Vagina (tissue), 2 donors: ENCODE data around the gene CCDC9B. TPM values are rescaled to one million over a fixed set of nuclear protein-coding genes. Genes with fewer than 3 reads are reported as not detected.
A peak's percentile ranks its signal among the peaks of the same experiment; 100 is the strongest.

Experiments used
- DNase-seq, 2 donors: peaks; one replicate each; pipeline ENCODE4 v3.0.0-alpha.2; 2017; ENCODE audit errors: extremely low spot score in 2 of 2
- H3K27ac ChIP-seq: fragments of 200-600 bp; sonication (generic); one replicate; pipeline ENCODE4 v1.5.1; 2019
- H3K27me3 ChIP-seq: fragments of 200-600 bp; sonication (generic); one replicate; pipeline ENCODE4 v1.5.1; 2019
- H3K36me3 ChIP-seq, 2 donors: fragments of 200-600 bp; sonication (generic); one replicate each; pipeline ENCODE4 v1.5.1; 2017 to 2019
- H3K4me1 ChIP-seq: fragments of 200-600 bp; sonication (generic); one replicate; pipeline ENCODE4 v1.5.1; 2019
- H3K4me3 ChIP-seq, 2 donors: fragments of 200-600 bp; sonication (generic); 1 replicate in 1 of 2; 2 replicates in 1 of 2; pipeline ENCODE4 v1.5.1; 2016 to 2019
- H3K9me3 ChIP-seq: fragments of 200-600 bp; sonication (generic); one replicate; pipeline ENCODE4 v1.5.1; 2019
- CTCF ChIP-seq, 3 experiments: fragments of 450-650 bp in 2 of 3; fragments of 200-600 bp in 1 of 3; sonication (generic) in 1 of 3; IDR thresholded peaks; one replicate each; pipeline ENCODE4 v1.5.1; 2017 to 2019; ENCODE audit warnings: antibody characterized with exemption in 3 of 3, mild to moderate bottlenecking in 2 of 3, moderate library complexity in 2 of 3
- POLR2A ChIP-seq, 2 donors: fragments of 450-650 bp; IDR thresholded peaks; one replicate each; pipeline ENCODE4 v1.6.1; 2017; ENCODE audit warnings: antibody characterized with exemption in 2 of 2, mild to moderate bottlenecking in 2 of 2, moderate library complexity in 2 of 2
- POLR2AphosphoS5 ChIP-seq, 2 donors: sonication (generic); formaldehyde crosslinking; IDR thresholded peaks; one replicate each; pipeline ENCODE4 v1.9.0; 2017; ENCODE audit warnings: antibody characterized with exemption in 2 of 2, mild to moderate bottlenecking in 2 of 2, low read depth in 1 of 2; ENCODE audit not compliant: insufficient read depth in 1 of 2
- intact Hi-C: fragments of 100-400 bp; cut with DNase I; formaldehyde crosslinking; loops from one replicate; pipeline ENCODE4 v1.15.1; 2023
- total RNA-seq: library from RNA; depleted of rRNA; stranded (reverse); fragments of >200 nt; gene quantifications from one replicate; pipeline ENCODE4 v1.2.3, GENCODE V29; 2016

CCDC9B gene
- total RNA-seq, 1 donor from 2014 or later = 16.0 TPM

GRCh38 chr15:40338921-40339620 lies 1.7 kb downstream of the CCDC9B start:
- Histone ChIP-seq H3K9me3 (no peaks in the 10 kb centered on the region), H3K27ac (peak overlapping the region; percentile 94), H3K4me3 (peak overlapping the region; percentile 44 to 45), H3K36me3 (no peaks in the 10 kb centered on the region), H3K4me1 (peaks cover 89% of the 10 kb centered on the region), H3K27me3 (no peaks in the 10 kb centered on the region)
- peak in 1 of 2 donors; percentile 20 for TF ChIP-seq POLR2AphosphoS5 (IDR thresholded peaks at IDR 0.05; ENCODE audit: insufficient read depth in 1 of 2, low read depth in 1 of 2)
- TF ChIP-seq CTCF (IDR thresholded peaks at IDR 0.05) = no peak
- no peak for DNase-seq
- intact Hi-C loops = no loop called here

GRCh38 chr15:40338041-40338657 lies 2.6 kb downstream of the CCDC9B start:
- TF ChIP-seq POLR2AphosphoS5 (IDR thresholded peaks at IDR 0.05; ENCODE audit: insufficient read depth in 1 of 2, low read depth in 1 of 2) = peak in 1 of 2 donors; percentile 38
- no peak for TF ChIP-seq POLR2A (IDR thresholded peaks at IDR 0.05)
- TF ChIP-seq CTCF (IDR thresholded peaks at IDR 0.05) = peak in 2 of 3 experiments; percentile 40 to 52
- Histone ChIP-seq H3K27me3 (no peaks in the 10 kb centered on the region), H3K36me3 (no peaks in the 10 kb centered on the region), H3K4me1 (peaks cover 88% of the 10 kb centered on the region), H3K27ac (peak overlapping the region; percentile 94), H3K4me3 (no peak overlapping the region), H3K9me3 (no peaks in the 10 kb centered on the region)
- DNase-seq = no peak
- intact Hi-C loops = no loop called here

- DNase-seq = no peak
- Histone ChIP-seq H3K36me3 (no peaks in the 10 kb centered on the region), H3K27me3 (no peaks in the 10 kb centered on the region), H3K27ac (peak overlapping the region; percentile 94), H3K4me1 (peaks cover 85% of the 10 kb centered on the region), H3K4me3 (no peak overlapping the region), H3K9me3 (no peaks in the 10 kb centered on the region)
- intact Hi-C loops = no loop called here
- TF ChIP-seq CTCF (IDR thresholded peaks at IDR 0.05) = no peak
- no peak for TF ChIP-seq POLR2A (IDR thresholded peaks at IDR 0.05)
Measured at GRCh38 chr15:40337597-40337996, 3.1 kb downstream of the CCDC9B start.

- H3K4me1 ChIP-seq = peaks cover 83% of the 10 kb centered on the region
- TF ChIP-seq POLR2A (IDR thresholded peaks at IDR 0.05) = no peak
- H3K9me3 ChIP-seq = no peaks in the 10 kb centered on the region
- H3K27me3 ChIP-seq = no peaks in the 10 kb centered on the region
- peak overlapping the region; percentile 44 for H3K27ac ChIP-seq
- no peak for DNase-seq
- no peaks in the 10 kb centered on the region for H3K36me3 ChIP-seq
- H3K4me3 ChIP-seq = no peak overlapping the region
- intact Hi-C loops = no loop called here
Measured at GRCh38 chr15:40336744-40337122, 4.0 kb downstream of the CCDC9B start.

GRCh38 chr15:40335938-40336743 lies 4.6 kb downstream of the CCDC9B start:
- no peak for DNase-seq
- peaks cover 77% of the 10 kb centered on the region for H3K4me1 ChIP-seq
- peak overlapping the region; percentile 51 for H3K27ac ChIP-seq
- intact Hi-C loops = no loop called here
- H3K4me3 ChIP-seq = no peak overlapping the region
- no peaks in the 10 kb centered on the region for H3K27me3 ChIP-seq
- H3K9me3 ChIP-seq = no peaks in the 10 kb centered on the region
- TF ChIP-seq CTCF (IDR thresholded peaks at IDR 0.05) (no peak), POLR2A (IDR thresholded peaks at IDR 0.05) (no peak), POLR2AphosphoS5 (IDR thresholded peaks at IDR 0.05; ENCODE audit: insufficient read depth in 1 of 2, low read depth in 1 of 2) (no peak)
- H3K36me3 ChIP-seq = no peaks in the 10 kb centered on the region
